Measurements from ENCODE around the gene CTDP1.

Gene CTDP1, protein sequence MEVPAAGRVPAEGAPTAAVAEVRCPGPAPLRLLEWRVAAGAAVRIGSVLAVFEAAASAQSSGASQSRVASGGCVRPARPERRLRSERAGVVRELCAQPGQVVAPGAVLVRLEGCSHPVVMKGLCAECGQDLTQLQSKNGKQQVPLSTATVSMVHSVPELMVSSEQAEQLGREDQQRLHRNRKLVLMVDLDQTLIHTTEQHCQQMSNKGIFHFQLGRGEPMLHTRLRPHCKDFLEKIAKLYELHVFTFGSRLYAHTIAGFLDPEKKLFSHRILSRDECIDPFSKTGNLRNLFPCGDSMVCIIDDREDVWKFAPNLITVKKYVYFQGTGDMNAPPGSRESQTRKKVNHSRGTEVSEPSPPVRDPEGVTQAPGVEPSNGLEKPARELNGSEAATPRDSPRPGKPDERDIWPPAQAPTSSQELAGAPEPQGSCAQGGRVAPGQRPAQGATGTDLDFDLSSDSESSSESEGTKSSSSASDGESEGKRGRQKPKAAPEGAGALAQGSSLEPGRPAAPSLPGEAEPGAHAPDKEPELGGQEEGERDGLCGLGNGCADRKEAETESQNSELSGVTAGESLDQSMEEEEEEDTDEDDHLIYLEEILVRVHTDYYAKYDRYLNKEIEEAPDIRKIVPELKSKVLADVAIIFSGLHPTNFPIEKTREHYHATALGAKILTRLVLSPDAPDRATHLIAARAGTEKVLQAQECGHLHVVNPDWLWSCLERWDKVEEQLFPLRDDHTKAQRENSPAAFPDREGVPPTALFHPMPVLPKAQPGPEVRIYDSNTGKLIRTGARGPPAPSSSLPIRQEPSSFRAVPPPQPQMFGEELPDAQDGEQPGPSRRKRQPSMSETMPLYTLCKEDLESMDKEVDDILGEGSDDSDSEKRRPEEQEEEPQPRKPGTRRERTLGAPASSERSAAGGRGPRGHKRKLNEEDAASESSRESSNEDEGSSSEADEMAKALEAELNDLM

DNA sequence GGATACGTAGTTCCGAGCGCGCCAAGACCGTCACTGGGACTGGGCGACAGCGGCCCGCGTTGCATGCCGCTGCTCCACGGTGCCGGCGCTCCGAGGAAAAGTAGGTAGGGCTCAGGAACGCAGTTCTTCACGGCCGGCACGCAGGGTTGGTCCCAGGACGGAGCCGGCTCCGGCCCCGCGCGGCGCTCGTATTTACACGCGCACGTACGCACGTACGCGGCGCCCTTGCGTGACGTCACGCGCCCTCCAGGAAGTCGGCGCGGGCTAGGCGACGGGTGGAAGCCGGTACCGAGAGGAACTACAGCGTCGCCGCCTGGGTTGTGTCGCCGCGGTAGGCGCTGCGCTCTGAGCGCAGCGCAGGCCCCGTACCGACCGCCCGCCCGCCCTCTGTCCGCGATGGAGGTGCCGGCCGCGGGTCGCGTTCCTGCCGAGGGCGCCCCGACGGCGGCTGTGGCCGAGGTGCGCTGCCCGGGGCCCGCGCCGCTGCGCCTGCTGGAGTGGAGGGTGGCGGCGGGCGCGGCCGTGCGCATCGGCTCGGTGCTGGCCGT, at the start of gene CTDP1:
Gene CTDP1, plus strand, starts transcription at position 252 of the 548 bp plus-strand sequence. Its CDS starts 145 bp downstream, at position 397.
- DNase-seq (ENCODE audit: low spot score): peak; percentile 96

- no peak for DNase-seq (ENCODE audit: low spot score)
These were observed 49.1 kb upstream of the CTDP1 start for GRCh38 chr18:79630281-79631095.

DNA sequence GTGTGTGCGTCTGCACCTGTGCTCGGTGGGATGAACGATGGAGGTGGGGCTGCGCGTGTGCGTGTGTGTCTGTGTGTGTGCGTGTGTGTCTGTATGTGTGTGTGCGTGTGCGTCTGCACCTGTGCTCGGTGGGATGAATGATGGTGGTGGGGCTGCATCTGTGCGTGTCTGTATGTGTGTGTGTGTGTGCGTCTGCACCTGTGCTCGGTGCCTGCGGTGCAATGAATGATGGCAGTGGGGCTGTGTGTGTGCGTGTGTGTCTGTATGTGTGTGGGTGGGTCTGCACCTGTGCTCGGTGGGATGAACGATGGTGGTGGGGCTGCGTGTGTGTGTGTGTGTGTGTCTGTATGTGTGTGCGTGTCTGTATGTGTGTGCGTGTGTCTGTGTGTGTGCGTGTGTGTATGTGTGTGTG, 48.5 kb upstream of the CTDP1 start:
- no peak for DNase-seq (ENCODE audit: low spot score)

DNA sequence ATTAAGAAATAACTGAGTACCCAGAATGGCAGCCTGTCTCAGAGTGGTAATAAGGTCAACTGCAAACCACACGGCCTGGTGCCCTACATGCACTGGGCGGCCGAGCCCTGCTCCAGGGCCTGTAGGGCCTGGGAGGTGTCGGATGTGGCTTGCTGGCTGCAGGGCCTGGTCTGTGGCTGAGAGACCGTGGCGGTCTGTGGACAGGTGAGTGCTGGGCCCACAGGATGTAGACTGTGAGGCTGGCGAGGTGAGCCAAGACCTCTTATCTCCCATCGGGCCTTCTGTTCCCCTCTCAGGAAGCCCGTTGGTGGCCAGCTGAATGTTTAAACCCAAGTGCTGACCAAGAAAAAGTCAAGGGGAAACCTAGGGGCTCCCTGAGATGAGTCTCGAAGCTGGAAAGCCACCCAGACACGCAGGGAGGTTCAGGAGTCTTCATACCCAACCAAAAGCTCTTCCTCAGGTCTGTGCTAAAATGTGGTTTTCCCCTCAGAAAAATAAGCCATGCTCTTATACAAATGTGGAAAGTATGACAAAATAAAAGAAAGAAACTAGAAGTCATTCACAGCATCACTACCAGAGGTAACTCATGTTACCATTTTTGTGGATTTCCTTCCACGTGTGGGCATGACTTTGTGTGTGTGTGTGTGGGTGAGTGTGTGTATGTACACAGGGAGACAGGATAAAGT, 47.7 kb upstream of the CTDP1 start:
- DNase-seq (ENCODE audit: low spot score): no peak

GRCh38 chr18:79632765-79633164, 46.8 kb upstream of the CTDP1 start:
- DNase-seq (ENCODE audit: low spot score): no peak

- DNase-seq (ENCODE audit: low spot score): no peak
These were observed 45.4 kb upstream of the CTDP1 start for GRCh38 chr18:79634186-79634585.

- no peak for DNase-seq (ENCODE audit: low spot score)
These were observed 44.8 kb upstream of the CTDP1 start for GRCh38 chr18:79634593-79635426.

DNA sequence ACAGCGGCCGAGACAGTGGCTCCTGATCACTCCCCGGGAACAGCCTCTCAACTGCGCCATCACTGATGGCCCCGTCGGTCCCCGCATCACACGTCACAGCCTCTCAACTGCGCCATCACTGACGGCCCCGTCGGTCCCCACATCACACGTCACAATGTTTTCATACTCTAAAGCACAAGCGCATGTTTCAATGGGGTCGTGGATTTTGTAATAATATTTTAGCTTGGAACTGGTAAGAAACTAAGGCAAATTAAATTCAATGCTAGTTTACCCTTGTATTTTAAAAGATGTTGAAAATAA, 44.2 kb upstream of the CTDP1 start:
- DNase-seq (ENCODE audit: low spot score): no peak

- DNase-seq (ENCODE audit: low spot score): no peak
These were observed 42.3 kb upstream of the CTDP1 start for GRCh38 chr18:79637181-79637920.

GRCh38 chr18:79637921-79638909, 41.4 kb upstream of the CTDP1 start:
- no peak for DNase-seq (ENCODE audit: low spot score)

DNA sequence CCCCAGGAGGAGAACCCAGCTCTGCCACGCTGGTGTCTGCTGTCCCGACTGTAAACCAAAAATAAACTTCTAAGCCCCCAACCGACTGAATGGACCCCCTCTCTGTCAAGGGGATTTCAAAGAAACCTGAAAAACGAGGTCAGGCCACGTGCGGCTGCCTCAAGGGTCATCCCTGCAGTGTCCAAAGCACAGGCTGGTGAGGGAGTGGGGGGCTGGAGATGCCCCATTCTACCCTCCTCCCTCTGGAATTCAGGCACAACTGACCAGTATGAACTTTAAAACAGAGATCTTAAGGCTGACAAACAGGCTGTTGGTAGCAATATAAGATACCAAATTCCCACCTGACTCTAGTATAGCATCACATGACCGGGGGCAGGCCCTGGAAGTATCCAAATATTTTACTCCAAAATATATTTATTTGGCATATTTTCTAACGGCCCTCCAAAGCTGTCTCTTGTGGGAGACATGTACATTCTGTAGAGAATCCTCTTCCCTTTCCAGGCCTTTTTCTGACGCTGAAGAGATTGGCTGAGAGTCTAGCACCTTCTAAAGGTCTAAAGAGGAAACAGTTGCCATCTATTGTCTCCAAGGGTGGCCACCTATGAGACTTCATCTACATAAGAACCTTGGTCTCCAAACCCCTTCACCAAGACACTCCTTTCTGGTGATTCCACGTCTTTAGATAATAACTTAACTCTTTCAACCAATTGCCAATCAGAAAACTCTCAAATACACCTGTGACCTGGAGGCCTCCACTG, 40.4 kb upstream of the CTDP1 start:
- no peak for DNase-seq (ENCODE audit: low spot score)

GRCh38 chr18:79640064-79640672, 39.4 kb upstream of the CTDP1 start:
- DNase-seq (ENCODE audit: low spot score): peak; percentile 5

DNA sequence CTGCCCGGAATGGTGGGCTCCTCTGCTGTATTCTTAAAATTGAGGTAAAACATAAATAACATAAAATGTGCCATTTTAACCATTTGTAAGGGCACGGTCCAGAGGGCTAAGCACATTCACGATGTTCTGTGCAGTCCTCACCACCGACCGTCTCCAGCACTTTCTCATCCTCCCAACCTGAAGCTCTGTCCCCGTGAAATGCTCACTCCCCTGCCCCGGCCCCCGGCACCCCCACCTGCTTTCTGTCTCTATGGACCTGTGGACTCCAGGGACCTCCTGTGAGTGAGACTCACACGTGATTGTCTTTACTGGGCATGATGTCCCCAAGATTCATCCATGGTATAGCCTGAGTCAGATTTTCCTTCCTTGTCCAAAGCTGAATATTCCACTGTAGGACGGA, 38.7 kb upstream of the CTDP1 start:
- DNase-seq (ENCODE audit: low spot score): no peak

- no peak for DNase-seq (ENCODE audit: low spot score)
These were observed 37.7 kb upstream of the CTDP1 start for GRCh38 chr18:79641722-79642497.

GRCh38 chr18:79642626-79643025, 37.0 kb upstream of the CTDP1 start:
- no peak for DNase-seq (ENCODE audit: low spot score)

Data from AG08396 (cell line).